DOHH2 (cell line): Measurements from ENCODE around the gene DISC1.

Experiments used
- H3F3A ChIP-seq: fragments of 200-600 bp; sonication (generic), shearing (Covaris generic); 2 replicates; pipeline ENCODE4 v1.6.0; 2016; ENCODE audit warnings: antibody characterized with exemption, mild to moderate bottlenecking; ENCODE audit not compliant: control insufficient read depth, insufficient read depth
- H3K27ac ChIP-seq: fragments of 200-600 bp; sonication (generic); 2 replicates; pipeline ENCODE4 v1.5.1; 2014; ENCODE audit warnings: low read depth, mild to moderate bottlenecking, low read length, moderate library complexity
- H3K27me3 ChIP-seq: fragments of 200-600 bp; sonication (generic); 2 replicates; pipeline ENCODE4 v1.6.1; 2014; ENCODE audit warnings: mild to moderate bottlenecking, low read length, mixed read lengths; ENCODE audit not compliant: control insufficient read depth
- H3K36me3 ChIP-seq: fragments of 200-600 bp; sonication (generic); 2 replicates; pipeline ENCODE4 v1.6.1; 2014; ENCODE audit warnings: mild to moderate bottlenecking, low read length, moderate library complexity, mixed read lengths; ENCODE audit not compliant: control insufficient read depth
- H3K4me1 ChIP-seq: fragments of 200-600 bp; sonication (generic); 2 replicates; pipeline ENCODE4 v1.6.1; 2014; ENCODE audit warnings: mild to moderate bottlenecking, low read length, mixed read lengths; ENCODE audit not compliant: control insufficient read depth
- H3K4me2 ChIP-seq: fragments of 200-600 bp; sonication (generic); 2 replicates; pipeline ENCODE4 v1.6.0; 2014; ENCODE audit warnings: mild to moderate bottlenecking, low read length, moderate library complexity
- H3K4me3 ChIP-seq: fragments of 200-600 bp; sonication (generic); 2 replicates; pipeline ENCODE4 v1.5.1; 2014; ENCODE audit warnings: mild to moderate bottlenecking, low read length, mixed read lengths
- H3K79me2 ChIP-seq: fragments of 200-600 bp; sonication (generic); 2 replicates; pipeline ENCODE4 v1.6.1; 2014; ENCODE audit warnings: mild to moderate bottlenecking, low read length, mixed read lengths; ENCODE audit not compliant: control insufficient read depth
- H3K9me2 ChIP-seq: fragments of 200-600 bp; sonication (generic); replicated peaks from 2 replicates; pipeline ENCODE4 v1.6.1; 2014; ENCODE audit warnings: mild to moderate bottlenecking, low read length, mixed read lengths; ENCODE audit not compliant: control insufficient read depth
- H3K9me3 ChIP-seq: fragments of 200-600 bp; sonication (generic); 2 replicates; pipeline ENCODE4 v1.6.1; 2014; ENCODE audit warnings: antibody characterized with exemption, low read length, mixed read lengths; ENCODE audit not compliant: control insufficient read depth, insufficient read depth
- H4K20me1 ChIP-seq: fragments of 200-600 bp; sonication (generic); 2 replicates; pipeline ENCODE4 v1.6.0; 2014; ENCODE audit warnings: low read depth, mild to moderate bottlenecking, antibody characterized with exemption, low read length, moderate library complexity; ENCODE audit not compliant: control insufficient read depth, insufficient read depth
- CTCF ChIP-seq: fragments of 200-600 bp; sonication (generic); IDR thresholded peaks from one replicate; pipeline ENCODE4 v1.5.1; 2014; ENCODE audit warnings: antibody characterized with exemption, mild to moderate bottlenecking, low read depth, low read length; ENCODE audit not compliant: poor library complexity, severe bottlenecking
- EZH2phosphoT487 ChIP-seq: fragments of 200-600 bp; sonication (generic); IDR thresholded peaks from 2 replicates; pipeline ENCODE4 v1.6.1; 2017; ENCODE audit warnings: borderline replicate concordance, mild to moderate bottlenecking, antibody characterized with exemption, low read length, moderate library complexity, mixed read lengths

DISC1 gene

GRCh38 chr1:231950331-231951128, 323.9 kb downstream of the DISC1 start:
- no peak for TF ChIP-seq CTCF
- TF ChIP-seq EZH2phosphoT487: no peak
- H3K9me2 ChIP-seq: no peaks in the 10 kb centered on the region
- H3K9me3 ChIP-seq: no peaks in the 10 kb centered on the region
- H4K20me1 ChIP-seq: no peaks in the 10 kb centered on the region
- no peaks in the 10 kb centered on the region for H3K27me3 ChIP-seq
- no peaks in the 10 kb centered on the region for H3F3A ChIP-seq
- no peak overlapping the region for H3K27ac ChIP-seq
- no peak overlapping the region for H3K4me2 ChIP-seq
- no peaks in the 10 kb centered on the region for H3K79me2 ChIP-seq
- H3K4me1 ChIP-seq: no peaks in the 10 kb centered on the region
- no peaks in the 10 kb centered on the region for H3K36me3 ChIP-seq
- H3K4me3 ChIP-seq: no peak overlapping the region

- Histone ChIP-seq H3K79me2 (no peaks in the 10 kb centered on the region), H3K4me1 (no peaks in the 10 kb centered on the region), H3K9me2 (no peaks in the 10 kb centered on the region), H3K27me3 (no peaks in the 10 kb centered on the region), H3K36me3 (no peaks in the 10 kb centered on the region), H3K4me2 (no peak overlapping the region), H3K4me3 (no peak overlapping the region), H3K9me3 (no peaks in the 10 kb centered on the region), H3K27ac (no peak overlapping the region), H3F3A (no peaks in the 10 kb centered on the region), H4K20me1 (no peaks in the 10 kb centered on the region)
- no peak for TF ChIP-seq EZH2phosphoT487
- TF ChIP-seq CTCF: no peak
These were observed 324.8 kb downstream of the DISC1 start for GRCh38 chr1:231951374-231951773.

GRCh38 chr1:231952154-231952553, 325.6 kb downstream of the DISC1 start:
- Histone ChIP-seq H3K9me3 (no peaks in the 10 kb centered on the region), H3K4me2 (no peak overlapping the region), H3K79me2 (no peaks in the 10 kb centered on the region), H3F3A (no peaks in the 10 kb centered on the region), H3K4me3 (no peak overlapping the region), H3K36me3 (no peaks in the 10 kb centered on the region), H4K20me1 (no peaks in the 10 kb centered on the region), H3K27me3 (no peaks in the 10 kb centered on the region), H3K9me2 (no peaks in the 10 kb centered on the region), H3K27ac (no peak overlapping the region), H3K4me1 (no peaks in the 10 kb centered on the region)
- TF ChIP-seq EZH2phosphoT487 (no peak), CTCF (no peak)
